DND-41 (cell line): ENCODE results near the gene ADGB.

Experiments
- ATAC-seq: fragments of 200-7000 bp; cut with Tn5 transposase; 3 replicates; pipeline ENCODE4 v1.9.1; 2021; ENCODE audit warnings: low read depth; ENCODE audit not compliant: insufficient read depth
- DNase-seq: peaks from one replicate; pipeline ENCODE4 v3.0.0-alpha.2; 2020
- H2AFZ ChIP-seq: 2 replicates; pipeline ENCODE4 v1.6.0; 2012; ENCODE audit warnings: low read depth, low read length
- H3K27ac ChIP-seq: 2 replicates; pipeline ENCODE4 v1.5.1; 2012; ENCODE audit warnings: low read length, inconsistent platforms
- H3K27me3 ChIP-seq: fragments of 200-600 bp; sonication (generic); 2 replicates; pipeline ENCODE4 v1.6.0; 2012; ENCODE audit warnings: low read length, mild to moderate bottlenecking, inconsistent platforms; ENCODE audit not compliant: insufficient read depth, poor library complexity
- H3K36me3 ChIP-seq: 2 replicates; pipeline ENCODE4 v1.5.1; 2012; ENCODE audit warnings: low read length, inconsistent platforms; ENCODE audit not compliant: insufficient read depth
- H3K4me1 ChIP-seq: 2 replicates; pipeline ENCODE4 v1.5.1; 2012; ENCODE audit warnings: mild to moderate bottlenecking, low read length; ENCODE audit not compliant: insufficient read depth
- H3K4me2 ChIP-seq: 2 replicates; pipeline ENCODE4 v1.6.0; 2012; ENCODE audit warnings: mild to moderate bottlenecking, moderate library complexity, low read length, inconsistent platforms; ENCODE audit not compliant: insufficient read depth
- H3K4me3 ChIP-seq, 2 experiments: fragments of 200-600 bp in 1 of 2; shearing (Covaris generic) in 1 of 2; 2 replicates each; pipeline ENCODE4 v1.5.1; 2012 to 2016; ENCODE audit warnings: inconsistent platforms in 2 of 2, low read length in 2 of 2, mild to moderate bottlenecking in 2 of 2, low read depth in 1 of 2, moderate library complexity in 1 of 2
- H3K79me2 ChIP-seq: 2 replicates; pipeline ENCODE4 v1.6.0; 2012; ENCODE audit warnings: low read length, inconsistent platforms; ENCODE audit not compliant: insufficient read depth
- H3K9ac ChIP-seq: 2 replicates; pipeline ENCODE4 v1.6.0; 2012; ENCODE audit warnings: low read depth, mild to moderate bottlenecking, inconsistent platforms, low read length, moderate library complexity
- H3K9me3 ChIP-seq: 2 replicates; pipeline ENCODE4 v1.5.1; 2012; ENCODE audit warnings: low read length, moderate library complexity, mild to moderate bottlenecking, inconsistent platforms; ENCODE audit not compliant: insufficient read depth, severe bottlenecking
- H4K20me1 ChIP-seq: 2 replicates; pipeline ENCODE4 v1.6.0; 2012; ENCODE audit warnings: low read length; ENCODE audit not compliant: insufficient read depth
- CTCF ChIP-seq: IDR thresholded peaks from 2 replicates; pipeline ENCODE4 v1.5.1; 2012; ENCODE audit warnings: borderline replicate concordance, low read length, moderate library complexity, mild to moderate bottlenecking; ENCODE audit not compliant: poor library complexity, severe bottlenecking; ENCODE audit errors: extremely low read depth
- EZH2 ChIP-seq: IDR thresholded peaks from 3 replicates; pipeline ENCODE4 v1.6.1; 2012; ENCODE audit warnings: borderline replicate concordance, low read depth, mild to moderate bottlenecking, moderate library complexity, low read length, inconsistent platforms; ENCODE audit not compliant: severe bottlenecking

Gene ADGB

GRCh38 chr6:146583966-146584365 lies 14.8 kb upstream of the ADGB start:
- Histone ChIP-seq H2AFZ (no peak overlapping the region), H3K27ac (no peak overlapping the region), H3K9me3 (no peaks in the 10 kb centered on the region), H3K36me3 (no peaks in the 10 kb centered on the region), H3K27me3 (no peaks in the 10 kb centered on the region), H3K79me2 (no peaks in the 10 kb centered on the region), H4K20me1 (no peaks in the 10 kb centered on the region), H3K4me1 (no peaks in the 10 kb centered on the region), H3K9ac (no peak overlapping the region), H3K4me2 (no peak overlapping the region), H3K4me3 (no peak overlapping the region)
- ATAC-seq (no peak), DNase-seq (no peak)
- no peak for TF ChIP-seq CTCF
- no peak for TF ChIP-seq EZH2

GRCh38 chr6:146587459-146587858 lies 11.3 kb upstream of the ADGB start:
- Histone ChIP-seq H3K9ac (no peak overlapping the region), H3K4me2 (no peak overlapping the region), H3K9me3 (no peaks in the 10 kb centered on the region), H4K20me1 (no peaks in the 10 kb centered on the region), H3K4me3 (no peak overlapping the region), H3K27me3 (no peaks in the 10 kb centered on the region), H3K79me2 (no peaks in the 10 kb centered on the region), H3K36me3 (no peaks in the 10 kb centered on the region), H3K4me1 (no peaks in the 10 kb centered on the region), H3K27ac (no peak overlapping the region), H2AFZ (no peak overlapping the region)
- TF ChIP-seq EZH2 (no peak), CTCF (no peak)
- ATAC-seq, result no peak
- DNase-seq, result no peak

GRCh38 chr6:146590492-146590891 lies 8.3 kb upstream of the ADGB start:
- Histone ChIP-seq H3K9ac (no peak overlapping the region), H2AFZ (no peak overlapping the region)

More at GRCh38 chr6:146590492-146590891, 8.3 kb upstream of the ADGB start:
- H3K4me1 ChIP-seq, result no peaks in the 10 kb centered on the region
- no peak for ATAC-seq
- no peaks in the 10 kb centered on the region for H3K27me3 ChIP-seq
- no peak overlapping the region for H3K4me2 ChIP-seq
- DNase-seq, result no peak
- no peaks in the 10 kb centered on the region for H3K79me2 ChIP-seq
- no peak for TF ChIP-seq EZH2
- no peak for TF ChIP-seq CTCF
- H4K20me1 ChIP-seq, result no peaks in the 10 kb centered on the region
- H3K9me3 ChIP-seq, result no peaks in the 10 kb centered on the region
- no peaks in the 10 kb centered on the region for H3K36me3 ChIP-seq
- no peak overlapping the region for H3K27ac ChIP-seq
- H3K4me3 ChIP-seq, result no peak overlapping the region
